HEK293T (cell line): Measurements from ENCODE around the gene VPS37C.
"Not testable (repeated sequence)": the region's sequence is repeated elsewhere in the genome, so short reads cannot be mapped to it uniquely, and the experiment has no call there.

ENCODE experiments used
- CTCF ChIA-PET: fragments of 350-600 bp; formaldehyde crosslinking; extraction: SDS; loops from one replicate; lab custom pipeline; 2021; ENCODE audit warnings: antibody characterized with exemption, inconsistent platforms; lab: Yijun Ruan, JAX
- POLR2A ChIA-PET: fragments of 350-600 bp; formaldehyde crosslinking; extraction: SDS; loops from one replicate; lab custom pipeline; 2020; ENCODE audit warnings: antibody characterized with exemption, inconsistent platforms; lab: Yijun Ruan, JAX
- DNase-seq: peaks from one replicate; pipeline ENCODE4 v3.0.0; 2012; ENCODE audit warnings: mixed read lengths; ENCODE audit errors: extremely low spot score
- ARNT ChIP-seq: fragments of 450-650 bp; IDR thresholded peaks from 2 replicates; pipeline ENCODE4 v1.6.1; 2017; ENCODE audit warnings: mild to moderate bottlenecking
- BHLHE40 ChIP-seq: fragments of 450-650 bp; IDR thresholded peaks from 2 replicates; pipeline ENCODE4 v1.6.1; 2016; ENCODE audit warnings: mild to moderate bottlenecking, moderate library complexity, borderline replicate concordance
- CTBP1 ChIP-seq: fragments of 450-650 bp; IDR thresholded peaks from 2 replicates; pipeline ENCODE4 v1.6.1; 2016; ENCODE audit warnings: borderline replicate concordance
- ELF4 ChIP-seq: fragments of 450-650 bp; IDR thresholded peaks from 2 replicates; pipeline ENCODE4 v1.6.1; 2017; ENCODE audit warnings: antibody characterized with exemption
- FOXA1 ChIP-seq: fragments of 450-650 bp; IDR thresholded peaks from 2 replicates; pipeline ENCODE4 v1.6.1; 2016; ENCODE audit warnings: mild to moderate bottlenecking
- FOXK2 ChIP-seq: fragments of 450-650 bp; IDR thresholded peaks from 2 replicates; pipeline ENCODE4 v1.6.1; 2016; ENCODE audit warnings: mild to moderate bottlenecking
- FOXM1 ChIP-seq: fragments of 450-650 bp; IDR thresholded peaks from 2 replicates; pipeline ENCODE4 v1.6.1; 2017; ENCODE audit warnings: mild to moderate bottlenecking, borderline replicate concordance
- HDGF ChIP-seq: fragments of 450-650 bp; IDR thresholded peaks from 2 replicates; pipeline ENCODE4 v1.6.1; 2017; ENCODE audit warnings: antibody characterized with exemption, borderline replicate concordance
- L3MBTL2 ChIP-seq: fragments of 450-650 bp; conservative IDR thresholded peaks from 2 replicates; pipeline ENCODE4 v1.6.1; 2016; ENCODE audit warnings: mild to moderate bottlenecking
- LEF1 ChIP-seq: fragments of 450-650 bp; IDR thresholded peaks from 2 replicates; pipeline ENCODE4 v1.6.1; 2017; ENCODE audit warnings: mild to moderate bottlenecking, borderline replicate concordance
- NFRKB ChIP-seq: fragments of 450-650 bp; IDR thresholded peaks from 2 replicates; pipeline ENCODE4 v1.6.1; 2016; ENCODE audit warnings: mild to moderate bottlenecking, moderate library complexity
- PKNOX1 ChIP-seq: fragments of 450-650 bp; IDR thresholded peaks from 2 replicates; pipeline ENCODE4 v1.6.1; 2016
- SP1 ChIP-seq: fragments of 450-650 bp; IDR thresholded peaks from 2 replicates; pipeline ENCODE4 v1.6.1; 2017
- SUZ12 ChIP-seq: fragments of 450-650 bp; IDR thresholded peaks from 2 replicates; pipeline ENCODE4 v1.6.1; 2016; ENCODE audit warnings: mild to moderate bottlenecking
- TARDBP ChIP-seq: fragments of 450-650 bp; IDR thresholded peaks from 2 replicates; pipeline ENCODE4 v1.6.1; 2016
- ZNF384 ChIP-seq: fragments of 450-650 bp; IDR thresholded peaks from 2 replicates; pipeline ENCODE4 v1.6.1; 2016

VPS37C gene

GRCh38 chr11:61103851-61104423 is 57.3 kb downstream of the VPS37C start:
- CTCF ChIA-PET: no interaction called here
- DNase-seq: no peak

GRCh38 chr11:61102667-61103571 is 58.3 kb downstream of the VPS37C start:
- TF ChIP-seq FOXA1 (no peak), PKNOX1 (no peak), TARDBP (no peak), ZNF384 (no peak), ELF4 (no peak), NFRKB (no peak), CTBP1 (no peak), LEF1 (no peak), FOXM1 (no peak), L3MBTL2 (no peak), ARNT (no peak), SP1 (no peak), SUZ12 (no peak)
- no peak for DNase-seq
- ChIA-PET POLR2A (no interaction called here), CTCF (no interaction called here)

More at GRCh38 chr11:61103851-61104423, 57.3 kb downstream of the VPS37C start:
- TF ChIP-seq FOXK2 (no peak), CTBP1 (no peak), HDGF (no peak), LEF1 (no peak), NFRKB (no peak), ZNF384 (no peak), ARNT (no peak), FOXM1 (no peak), SP1 (no peak), L3MBTL2 (no peak), ELF4 (no peak), SUZ12 (no peak), FOXA1 (no peak), TARDBP (no peak), PKNOX1 (no peak)
- POLR2A ChIA-PET: no interaction called here

GRCh38 chr11:61098778-61099177 is 62.4 kb downstream of the VPS37C start:
- ChIA-PET CTCF (no interaction called here), POLR2A (no interaction called here)
- no peak for DNase-seq
- no peak for TF ChIP-seq SP1
- no peak for TF ChIP-seq FOXK2
- TF ChIP-seq HDGF: no peak
- no peak for TF ChIP-seq TARDBP
- no peak for TF ChIP-seq ARNT
- no peak for TF ChIP-seq ELF4
- no peak for TF ChIP-seq LEF1
- TF ChIP-seq FOXA1: no peak
- no peak for TF ChIP-seq ZNF384
- TF ChIP-seq BHLHE40: no peak
- TF ChIP-seq SUZ12: no peak
- TF ChIP-seq NFRKB: no peak
- no peak for TF ChIP-seq L3MBTL2
- TF ChIP-seq FOXM1: no peak

GRCh38 chr11:61098261-61098660 is 63.0 kb downstream of the VPS37C start:
- CTCF ChIA-PET, POLR2A ChIA-PET, DNase-seq: not testable (repeated sequence)

- TF ChIP-seq BHLHE40 (no peak), ARNT (no peak), TARDBP (no peak), CTBP1 (no peak), ELF4 (no peak), L3MBTL2 (no peak), SP1 (no peak), FOXK2 (no peak), FOXM1 (no peak)
- CTCF ChIA-PET: no interaction called here
- DNase-seq: no peak
- POLR2A ChIA-PET: no interaction called here
Observed at GRCh38 chr11:61095021-61095420, 66.2 kb downstream of the VPS37C start.

GRCh38 chr11:61094167-61094566 is 67.1 kb downstream of the VPS37C start:
- POLR2A ChIA-PET, DNase-seq, CTCF ChIA-PET: not testable (repeated sequence)
